Heart left ventricle (tissue), 16 donors: ENCODE results near the gene CHMP2B. TPM values are rescaled to one million over a fixed set of nuclear protein-coding genes. Genes with fewer than 3 reads are reported as not detected.

Experiments used
- ATAC-seq, 4 donors: fragments of 200-7000 bp; cut with Tn5 transposase; one replicate each; pipeline ENCODE4 v1.9.1; 2020 to 2022; ENCODE audit warnings: moderate library complexity in 4 of 4, mild to moderate bottlenecking in 3 of 4, moderate number of reproducible peaks in 1 of 4
- DNase-seq, 5 donors: peaks; one replicate each; pipeline ENCODE4 v3.0.0-alpha.2; 2020
- H3K27ac ChIP-seq, 12 donors: fragments of 200-600 bp; sonication (generic) in 4 of 12; one replicate each; pipeline versions ENCODE4 v1.5.0 to v1.8.0; 2016 to 2022; ENCODE audit warnings: mild to moderate bottlenecking in 2 of 12
- H3K27me3 ChIP-seq, 9 donors: fragments of 200-600 bp; sonication (generic) in 2 of 9; one replicate each; pipeline versions ENCODE4 v1.5.1 to v1.8.0; 2016 to 2022; ENCODE audit warnings: mild to moderate bottlenecking in 3 of 9
- H3K36me3 ChIP-seq, 9 donors: fragments of 200-600 bp; sonication (generic) in 2 of 9; one replicate each; pipeline versions ENCODE4 v1.5.0 to v1.8.0; 2018 to 2022; ENCODE audit warnings: mild to moderate bottlenecking in 2 of 9
- H3K4me1 ChIP-seq, 12 donors: fragments of 200-600 bp; sonication (generic) in 4 of 12; one replicate each; pipeline versions ENCODE4 v1.5.0 to v1.8.0; 2016 to 2022; ENCODE audit warnings: mild to moderate bottlenecking in 3 of 12
- H3K4me3 ChIP-seq, 12 donors: fragments of 200-600 bp; sonication (generic) in 4 of 12; one replicate each; pipeline versions ENCODE4 v1.5.0 to v1.8.0; 2017 to 2022; ENCODE audit warnings: mild to moderate bottlenecking in 9 of 12, moderate library complexity in 4 of 12
- H3K9me3 ChIP-seq, 12 donors: fragments of 200-600 bp; sonication (generic) in 4 of 12; one replicate each; pipeline versions ENCODE4 v1.5.0 to v1.8.0; 2016 to 2022; ENCODE audit warnings: mild to moderate bottlenecking in 1 of 12
- CTCF ChIP-seq, 12 donors: fragments of 200-600 bp; sonication (generic) in 4 of 12; IDR thresholded peaks; one replicate each; pipeline versions ENCODE4 v1.5.0 to v1.8.0; 2018 to 2022; ENCODE audit warnings: antibody characterized with exemption in 12 of 12, mild to moderate bottlenecking in 5 of 12
- POLR2A ChIP-seq, 2 donors: fragments of 450-650 bp; IDR thresholded peaks; one replicate each; pipeline ENCODE4 v1.6.1; 2017; ENCODE audit warnings: antibody characterized with exemption in 2 of 2, mild to moderate bottlenecking in 2 of 2, moderate library complexity in 2 of 2
- WGBS, 4 donors: extraction: QIAGEN DNeasy Blood & Tissue Kit in 2 of 4; methylation state at CpG; one replicate each; pipeline versions ENCODE4 v1.1.5 to v1.1.7; 2013 to 2018; 5-methylcytosine and 5-hydroxymethylcytosine counted together
- intact Hi-C, 10 donors: fragments of 100-400 bp; cut with DNase I; formaldehyde crosslinking; loops; one replicate each; pipeline versions ENCODE4 v1.11.1 to v1.14.2; 2022
- polyA plus RNA-seq, 2 donors: library from polyadenylated mRNA; stranded (reverse); fragments of 200-250 nt; gene quantifications; one replicate each; pipeline ENCODE4 v1.2.3, GENCODE V29; 2013
- total RNA-seq, 9 donors: library from RNA; depleted of rRNA in 2 of 9; stranded (reverse); fragments of >200 nt in 2 of 9; fragmentation: NEBNext Ultra II Directional in 3 of 9; extraction: Animal tissue kit (Norgen Biotek cat#: 25700) in 3 of 9; gene quantifications; one replicate each; pipeline versions ENCODE4 v1.1.0 to v1.2.4, GENCODE V29; 2016 to 2023
- donor health status: ischemic (EF 13 %, LVEDD 7.1; RV severe dilation, severe dysfunction).
- donor health status: healthy with polysubstance abuse.
- donor health status: DM: no; HTN: yes; CAD: no.
- donor health status: DM: no; HTN: no; CAD: no.
- donor health status: ischemic (EF 25% LVEDD 6.9; RV normal size, moderate dysfunction).
- donor health status: ischemic (EF 25% LVEDD 5.7; RV mildly dilated, moderate dysfunction).
- donor health status: healthy.
- donor health status: DM: yes; HTN: yes; CAD: no.
- donor health status: ischemic (EF 35%, LVEDD 5.7; RV mildly dilated, moderate dysfunction).
- donor health status: nonischemic (EF 11% LVEDD 7.7; RV severe dilation, severe dysfunction).
- donor health status: DM: yes; HTN: yes; CAD: no.
- donor health status: PGD.
- donor health status: ischemic (EF 29% LVEDD 5.4; RV normal size, mild dysfunction).
- donor health status: nonischemic (EF 23%, LVEDD 6.1; RV moderate dilation, normal function).

CHMP2B gene
- total and polyA plus RNA-seq, 11 donors = 13.6 to 42.3 (median 30.8) TPM

GRCh38 chr3:87260270-87260669 is 33.2 kb downstream of the CHMP2B start:
- ATAC-seq (no peak), DNase-seq (no peak)
- TF ChIP-seq CTCF (IDR thresholded peaks at IDR 0.05) (peak; percentile 27 to 75 (median 52)), POLR2A (IDR thresholded peaks at IDR 0.05) (no peak)
- intact Hi-C loops = no loop called here
- Histone ChIP-seq H3K9me3 (no peaks in the 10 kb centered on the region), H3K4me1 (no peaks in the 10 kb centered on the region), H3K27ac (no peak overlapping the region), H3K36me3 (peaks cover 0 to 13% (median 0%) of the 10 kb centered on the region in 9 donors), H3K27me3 (no peaks in the 10 kb centered on the region), H3K4me3 (no peak overlapping the region)
- WGBS, 4 donors = 43 to 49% (median 45%) methylated on average over 4 of the region's 4 CpGs

- H3K36me3 ChIP-seq = no peaks in the 10 kb centered on the region
- no peaks in the 10 kb centered on the region for H3K9me3 ChIP-seq
- no peak for ATAC-seq
- H3K27me3 ChIP-seq = no peaks in the 10 kb centered on the region
- no peak for TF ChIP-seq CTCF (IDR thresholded peaks at IDR 0.05)
- no peak for TF ChIP-seq POLR2A (IDR thresholded peaks at IDR 0.05)
- intact Hi-C loops = no loop called here
- 66 to 79% (median 68%) methylated on average over 2 of the region's 2 CpGs for WGBS, 4 donors
- H3K4me3 ChIP-seq = no peak overlapping the region
- no peak overlapping the region for H3K27ac ChIP-seq
- DNase-seq = no peak
- H3K4me1 ChIP-seq = no peaks in the 10 kb centered on the region
These were observed 34.8 kb downstream of the CHMP2B start for GRCh38 chr3:87261925-87262324.

- H3K4me1 ChIP-seq = peaks cover 0 to 9% (median 0%) of the 10 kb centered on the region in 12 donors
- H3K36me3 ChIP-seq = no peaks in the 10 kb centered on the region
- intact Hi-C loops = no loop called here
- H3K4me3 ChIP-seq = no peak overlapping the region
- H3K9me3 ChIP-seq = no peaks in the 10 kb centered on the region
- TF ChIP-seq CTCF (IDR thresholded peaks at IDR 0.05) = no peak
- TF ChIP-seq POLR2A (IDR thresholded peaks at IDR 0.05) = no peak
- DNase-seq (no peak), ATAC-seq (no peak)
- H3K27ac ChIP-seq = no peak overlapping the region
- H3K27me3 ChIP-seq = no peaks in the 10 kb centered on the region
- WGBS, 4 donors = 83 to 85% (median 84%) methylated on average over 8 of the region's 8 CpGs
These were observed 41.0 kb downstream of the CHMP2B start for GRCh38 chr3:87267953-87268645.

- H3K4me3 ChIP-seq = no peak overlapping the region
- no peak for ATAC-seq
- H3K36me3 ChIP-seq = no peaks in the 10 kb centered on the region
- peaks cover 0 to 9% (median 0%) of the 10 kb centered on the region in 12 donors for H3K4me1 ChIP-seq
- H3K27ac ChIP-seq = no peak overlapping the region
- no peaks in the 10 kb centered on the region for H3K27me3 ChIP-seq
- intact Hi-C loops = no loop called here
- no peak for DNase-seq
- TF ChIP-seq CTCF (IDR thresholded peaks at IDR 0.05) (no peak), POLR2A (IDR thresholded peaks at IDR 0.05) (no peak)
- WGBS, 4 donors = 70 to 85% (median 78%) methylated on average over 4 of the region's 4 CpGs
- no peaks in the 10 kb centered on the region for H3K9me3 ChIP-seq
These were observed 41.6 kb downstream of the CHMP2B start for GRCh38 chr3:87268646-87269211.
